ENCODE results near the gene ACBD4.

GRCh38 chr17:45131616-45132319 is 3.7 kb upstream of the ACBD4 start:
- TF ChIP-seq, protein P1, sequence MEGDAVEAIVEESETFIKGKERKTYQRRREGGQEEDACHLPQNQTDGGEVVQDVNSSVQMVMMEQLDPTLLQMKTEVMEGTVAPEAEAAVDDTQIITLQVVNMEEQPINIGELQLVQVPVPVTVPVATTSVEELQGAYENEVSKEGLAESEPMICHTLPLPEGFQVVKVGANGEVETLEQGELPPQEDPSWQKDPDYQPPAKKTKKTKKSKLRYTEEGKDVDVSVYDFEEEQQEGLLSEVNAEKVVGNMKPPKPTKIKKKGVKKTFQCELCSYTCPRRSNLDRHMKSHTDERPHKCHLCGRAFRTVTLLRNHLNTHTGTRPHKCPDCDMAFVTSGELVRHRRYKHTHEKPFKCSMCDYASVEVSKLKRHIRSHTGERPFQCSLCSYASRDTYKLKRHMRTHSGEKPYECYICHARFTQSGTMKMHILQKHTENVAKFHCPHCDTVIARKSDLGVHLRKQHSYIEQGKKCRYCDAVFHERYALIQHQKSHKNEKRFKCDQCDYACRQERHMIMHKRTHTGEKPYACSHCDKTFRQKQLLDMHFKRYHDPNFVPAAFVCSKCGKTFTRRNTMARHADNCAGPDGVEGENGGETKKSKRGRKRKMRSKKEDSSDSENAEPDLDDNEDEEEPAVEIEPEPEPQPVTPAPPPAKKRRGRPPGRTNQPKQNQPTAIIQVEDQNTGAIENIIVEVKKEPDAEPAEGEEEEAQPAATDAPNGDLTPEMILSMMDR (IDR thresholded peaks at IDR 0.05), result peak; percentile 70 to 87 (median 76)
- TF ChIP-seq POLR2A (IDR thresholded peaks at IDR 0.05), result no peak
